Skeletal muscle tissue (tissue), 4 donors: ENCODE results near the gene SNAI3. TPM values are rescaled to one million over a fixed set of nuclear protein-coding genes. Genes with fewer than 3 reads are reported as not detected.

ENCODE experiments used
- H3K27ac ChIP-seq: one replicate; pipeline ENCODE4 v1.7.0; 2013; ENCODE audit warnings: mild to moderate bottlenecking, low read depth, low read length, inconsistent platforms
- H3K27me3 ChIP-seq, 3 donors: one replicate each; pipeline ENCODE4 v1.7.0; 2013; ENCODE audit warnings: low read length in 3 of 3; ENCODE audit not compliant: control insufficient read depth in 3 of 3, insufficient read depth in 3 of 3
- H3K36me3 ChIP-seq, 3 donors: one replicate each; pipeline ENCODE4 v1.7.0; 2013; ENCODE audit warnings: low read length in 3 of 3; ENCODE audit not compliant: control insufficient read depth in 3 of 3, insufficient read depth in 3 of 3
- H3K4me1 ChIP-seq, 3 donors: one replicate each; pipeline ENCODE4 v1.7.0; 2013; ENCODE audit warnings: low read length in 3 of 3, mild to moderate bottlenecking in 3 of 3; ENCODE audit not compliant: control insufficient read depth in 3 of 3, insufficient read depth in 3 of 3
- H3K4me3 ChIP-seq, 3 donors: one replicate each; pipeline ENCODE4 v1.7.0; 2013; ENCODE audit warnings: low read length in 3 of 3
- H3K9ac ChIP-seq, 3 donors: one replicate each; pipeline ENCODE4 v1.7.0; 2013; ENCODE audit warnings: low read length in 3 of 3, mild to moderate bottlenecking in 3 of 3, moderate library complexity in 2 of 3, low read depth in 1 of 3
- H3K9me3 ChIP-seq, 3 donors: one replicate each; pipeline ENCODE4 v1.7.0; 2013; ENCODE audit warnings: low read length in 3 of 3; ENCODE audit not compliant: control insufficient read depth in 3 of 3
- total RNA-seq: library from RNA; depleted of rRNA; stranded (reverse); fragments of >200 nt; gene quantifications from one replicate; pipeline ENCODE4 v1.2.3, GENCODE V29; 2014
- donor health status: Osteomylitis.

Gene SNAI3
- total RNA-seq, 1 donor from 2014 or later, result 8.4 TPM

DNA sequence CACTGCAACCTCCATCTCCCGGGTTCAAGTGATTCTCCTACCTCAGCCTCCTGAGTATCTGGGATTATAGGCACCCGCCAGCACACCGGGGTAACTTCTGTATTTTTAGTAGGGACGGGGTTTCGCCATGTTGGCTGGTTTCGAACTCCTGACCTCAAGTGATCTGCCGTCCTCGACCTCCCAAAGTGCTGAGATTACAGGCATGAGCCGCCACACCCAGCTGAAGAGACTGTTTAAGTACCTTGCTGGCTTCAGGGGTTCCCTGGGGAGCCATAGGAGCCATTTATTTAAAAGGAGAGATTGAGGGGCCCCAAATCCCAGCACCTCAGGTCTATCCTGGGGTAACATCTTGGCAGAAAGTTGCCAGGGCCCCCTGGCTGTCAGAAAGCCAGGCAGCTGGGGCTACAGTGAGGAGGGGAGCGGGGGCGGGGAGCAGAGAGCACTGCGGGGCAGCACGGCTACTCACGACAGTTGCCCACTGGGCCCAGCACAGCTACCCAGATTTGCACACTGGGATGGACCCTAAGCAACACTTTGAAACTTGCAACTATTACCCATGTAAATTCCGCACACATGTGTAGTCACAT is 1.6 kb downstream of the SNAI3 start:
- H3K27me3 ChIP-seq, result peaks cover 0 to 22% (median 17%) of the 10 kb centered on the region in 3 donors
- H3K9me3 ChIP-seq, result no peaks in the 10 kb centered on the region
- H3K27ac ChIP-seq, result no peak overlapping the region
- H3K4me3 ChIP-seq, result peak overlapping the region; percentile 61 to 85 (median 75)
- H3K4me1 ChIP-seq, result peaks cover 29 to 63% (median 37%) of the 10 kb centered on the region in 3 donors
- peaks cover 0 to 10% (median 4%) of the 10 kb centered on the region in 3 donors for H3K36me3 ChIP-seq
- peak overlapping the region; percentile 76 to 85 (median 79) for H3K9ac ChIP-seq

- no peak overlapping the region for H3K9ac ChIP-seq
- peaks cover 0 to 11% (median 5%) of the 10 kb centered on the region in 3 donors for H3K36me3 ChIP-seq
- H3K4me3 ChIP-seq, result peak overlapping the region in 1 of 3 donors; percentile 6
- H3K27me3 ChIP-seq, result peaks cover 0 to 32% (median 11%) of the 10 kb centered on the region in 3 donors
- peak overlapping the region; percentile 31 for H3K27ac ChIP-seq
- no peaks in the 10 kb centered on the region for H3K9me3 ChIP-seq
- peaks cover 35 to 65% (median 40%) of the 10 kb centered on the region in 3 donors for H3K4me1 ChIP-seq
These were observed 4.4 kb downstream of the SNAI3 start for GRCh38 chr16:88681709-88682451.

- Histone ChIP-seq H3K27me3 (peaks cover 0 to 33% (median 11%) of the 10 kb centered on the region in 3 donors), H3K4me1 (peaks cover 38 to 67% (median 42%) of the 10 kb centered on the region in 3 donors), H3K4me3 (no peak overlapping the region), H3K36me3 (peaks cover 0 to 11% (median 7%) of the 10 kb centered on the region in 3 donors), H3K9ac (no peak overlapping the region), H3K27ac (no peak overlapping the region), H3K9me3 (no peaks in the 10 kb centered on the region)
These were observed 5.1 kb downstream of the SNAI3 start for GRCh38 chr16:88681084-88681680.

GRCh38 chr16:88680554-88681083 is 5.7 kb downstream of the SNAI3 start:
- Histone ChIP-seq H3K4me3 (no peak overlapping the region), H3K36me3 (peaks cover 0 to 11% (median 7%) of the 10 kb centered on the region in 3 donors), H3K27me3 (peaks cover 0 to 33% (median 11%) of the 10 kb centered on the region in 3 donors), H3K4me1 (peaks cover 43 to 73% (median 48%) of the 10 kb centered on the region in 3 donors), H3K9me3 (no peaks in the 10 kb centered on the region), H3K27ac (no peak overlapping the region), H3K9ac (no peak overlapping the region)

- peak overlapping the region in 2 of 3 donors; percentile 16 to 53 for H3K9ac ChIP-seq
These were observed 7.9 kb downstream of the SNAI3 start for GRCh38 chr16:88678224-88678979.

GRCh38 chr16:88677721-88678120 is 8.6 kb downstream of the SNAI3 start:
- peaks cover 63 to 84% (median 66%) of the 10 kb centered on the region in 3 donors for H3K4me1 ChIP-seq
- H3K27ac ChIP-seq, result no peak overlapping the region
- peak overlapping the region in 2 of 3 donors; percentile 2 to 3 for H3K9ac ChIP-seq
- H3K36me3 ChIP-seq, result peaks cover 2 to 11% (median 7%) of the 10 kb centered on the region in 3 donors
- H3K4me3 ChIP-seq, result no peak overlapping the region
- no peaks in the 10 kb centered on the region for H3K9me3 ChIP-seq
- H3K27me3 ChIP-seq, result peaks cover 0 to 23% (median 7%) of the 10 kb centered on the region in 3 donors

More at GRCh38 chr16:88678224-88678979, 7.9 kb downstream of the SNAI3 start:
- Histone ChIP-seq H3K36me3 (peaks cover 2 to 11% (median 7%) of the 10 kb centered on the region in 3 donors), H3K9me3 (no peaks in the 10 kb centered on the region), H3K27me3 (peaks cover 0 to 23% (median 7%) of the 10 kb centered on the region in 3 donors), H3K27ac (no peak overlapping the region), H3K4me3 (no peak overlapping the region), H3K4me1 (peaks cover 56 to 78% (median 59%) of the 10 kb centered on the region in 3 donors)

DNA sequence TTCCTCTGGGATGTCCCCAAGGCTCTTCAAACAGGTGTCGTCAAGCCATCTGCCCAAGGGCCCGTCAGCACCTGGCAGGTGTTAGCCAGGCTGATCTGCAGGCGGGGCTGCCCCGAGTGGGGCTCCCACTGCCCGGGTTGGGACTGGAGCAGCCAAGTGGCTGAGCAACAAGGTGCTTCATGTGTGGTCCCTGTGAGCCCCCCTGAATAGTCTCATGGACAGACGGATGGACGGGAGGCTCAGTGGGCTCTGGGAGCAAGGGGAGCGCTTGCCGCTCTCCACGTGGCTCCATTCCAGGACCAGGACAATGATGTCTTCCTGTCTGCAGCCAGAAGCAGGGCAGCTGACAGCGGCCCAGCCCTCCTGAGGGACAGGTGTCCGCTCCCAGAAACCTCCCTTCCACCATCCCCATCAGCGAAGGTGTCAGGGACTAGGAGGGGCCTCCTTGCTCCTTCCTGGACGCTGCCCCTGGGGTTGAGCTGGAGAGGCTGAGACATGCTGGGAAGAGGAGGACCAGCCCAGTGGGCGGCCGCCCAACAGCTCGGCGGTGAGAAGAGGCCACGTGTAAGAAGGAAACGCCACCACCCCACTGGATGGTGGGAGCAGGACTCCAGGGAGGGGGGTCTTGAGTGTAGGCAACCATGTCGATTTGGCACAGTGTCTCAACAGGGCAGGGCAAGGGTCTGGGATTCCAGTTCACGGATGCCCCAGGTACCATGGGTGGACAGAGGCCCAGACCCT is 9.6 kb downstream of the SNAI3 start:
- Histone ChIP-seq H3K4me1 (peaks cover 71 to 88% (median 75%) of the 10 kb centered on the region in 3 donors), H3K27me3 (peaks cover 0 to 23% (median 7%) of the 10 kb centered on the region in 3 donors), H3K27ac (peak overlapping the region; percentile 90)

DNA sequence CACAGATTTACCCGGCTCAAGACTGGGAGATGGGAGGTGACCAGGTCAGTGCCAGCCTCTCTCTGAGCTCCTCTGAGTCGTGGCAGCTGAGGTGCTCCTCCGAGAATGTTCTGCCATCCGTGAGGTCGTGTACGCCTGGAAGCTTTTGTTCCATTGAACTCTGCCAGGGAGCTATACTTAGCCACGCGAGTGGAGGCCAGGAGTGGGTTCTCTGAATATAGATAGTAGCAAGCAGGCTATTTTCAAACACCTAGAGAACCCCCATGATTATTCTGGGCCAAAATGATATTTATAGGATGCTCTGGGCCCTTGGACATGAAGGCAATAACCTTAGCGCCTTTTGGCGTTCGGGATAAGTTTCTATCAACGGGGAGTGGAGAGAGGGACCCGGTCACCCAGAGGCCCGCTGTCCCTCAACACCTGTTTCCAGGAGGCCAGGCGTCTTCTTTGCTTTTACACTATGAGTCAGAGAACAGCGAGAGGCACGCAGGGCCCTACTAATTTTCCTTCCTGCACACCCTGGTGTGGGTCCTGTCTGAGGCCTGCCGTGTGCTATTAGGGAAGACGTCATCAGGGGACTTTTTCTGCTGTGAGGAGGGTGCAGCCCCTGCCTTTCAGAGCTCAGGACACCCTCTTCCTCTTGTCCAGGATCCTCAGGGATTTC is 12.5 kb downstream of the SNAI3 start:
- H3K36me3 ChIP-seq, result peaks cover 0 to 3% (median 2%) of the 10 kb centered on the region in 3 donors
- H3K9me3 ChIP-seq, result no peaks in the 10 kb centered on the region
- peak overlapping the region; percentile 90 for H3K27ac ChIP-seq
- peaks cover 0 to 13% (median 0%) of the 10 kb centered on the region in 3 donors for H3K27me3 ChIP-seq
- peak overlapping the region in 2 of 3 donors; percentile 35 to 45 for H3K4me3 ChIP-seq
- H3K4me1 ChIP-seq, result peaks cover 68 to 89% (median 83%) of the 10 kb centered on the region in 3 donors
- peak overlapping the region; percentile 63 to 73 (median 71) for H3K9ac ChIP-seq

More for the DNA sequence above, 9.6 kb downstream of the SNAI3 start:
- Histone ChIP-seq H3K4me3 (peak overlapping the region in 1 of 3 donors; percentile 22), H3K9ac (peak overlapping the region in 1 of 3 donors; percentile 45), H3K36me3 (peaks cover 2 to 11% (median 7%) of the 10 kb centered on the region in 3 donors), H3K9me3 (no peaks in the 10 kb centered on the region)
